AG10803 (cell line): ENCODE data around the gene TUBGCP6.
"Not testable (repeated sequence)": the region's sequence is repeated elsewhere in the genome, so short reads cannot be mapped to it uniquely, and the experiment has no call there.

Experiments used
- DNase-seq: peaks from one replicate; pipeline ENCODE4 v3.0.0; 2010; ENCODE audit warnings: low read depth
- H3K4me3 ChIP-seq: 2 replicates; pipeline ENCODE4 v1.5.1; 2011; ENCODE audit warnings: mild to moderate bottlenecking, low read length, control low read depth
- CTCF ChIP-seq: conservative IDR thresholded peaks from 2 replicates; pipeline ENCODE4 v1.5.1; 2011; ENCODE audit warnings: mild to moderate bottlenecking, low read length, control low read depth, inconsistent platforms

The TUBGCP6 gene

GRCh38 chr22:50278461-50278860, 33.6 kb upstream of the TUBGCP6 start:
- no peak for TF ChIP-seq CTCF
- H3K4me3 ChIP-seq, result no peak overlapping the region
- no peak for DNase-seq

- TF ChIP-seq CTCF, result no peak
- no peak for DNase-seq
- H3K4me3 ChIP-seq, result no peak overlapping the region
These were observed 32.9 kb upstream of the TUBGCP6 start for GRCh38 chr22:50277761-50278160.

GRCh38 chr22:50276143-50276542, 31.3 kb upstream of the TUBGCP6 start:
- peak; percentile 75 for DNase-seq
- no peak overlapping the region for H3K4me3 ChIP-seq
- peak; percentile 32 for TF ChIP-seq CTCF

GRCh38 chr22:50275181-50276055, 30.6 kb upstream of the TUBGCP6 start:
- no peak for TF ChIP-seq CTCF

GRCh38 chr22:50274771-50275170, 29.9 kb upstream of the TUBGCP6 start:
- DNase-seq, result no peak
- no peak for TF ChIP-seq CTCF
- no peak overlapping the region for H3K4me3 ChIP-seq

More at GRCh38 chr22:50275181-50276055, 30.6 kb upstream of the TUBGCP6 start:
- no peak for DNase-seq
- H3K4me3 ChIP-seq, result no peak overlapping the region

GRCh38 chr22:50274311-50274710, 29.5 kb upstream of the TUBGCP6 start:
- peak; percentile 63 for DNase-seq
- peak; percentile 46 for TF ChIP-seq CTCF

GRCh38 chr22:50273781-50274180, 29.0 kb upstream of the TUBGCP6 start:
- H3K4me3 ChIP-seq, DNase-seq: not testable (repeated sequence)

More at GRCh38 chr22:50274311-50274710, 29.5 kb upstream of the TUBGCP6 start:
- H3K4me3 ChIP-seq, result no peak overlapping the region
